H1 (cell line): ENCODE measurements around the gene BCLAF3.

Experiments used
- CEBPB ChIP-seq: IDR thresholded peaks from 2 replicates; pipeline ENCODE4 v1.6.1; 2012; ENCODE audit warnings: low read depth, low read length
- HDAC2 ChIP-seq, 2 experiments: fragments of 300-600 bp in 1 of 2; sonication (generic) in 1 of 2; IDR thresholded peaks; 2 replicates each; pipeline ENCODE4 v1.6.1; 2011 to 2012; ENCODE audit warnings: low read depth in 2 of 2, low read length in 2 of 2, mild to moderate bottlenecking in 2 of 2, moderate library complexity in 2 of 2, borderline replicate concordance in 1 of 2, inconsistent platforms in 1 of 2
- HDAC6 ChIP-seq: IDR thresholded peaks from one replicate; pipeline ENCODE4 v1.7.1; 2012; ENCODE audit warnings: low read depth, mild to moderate bottlenecking, inconsistent platforms, low read length, moderate library complexity
- MAFK ChIP-seq: IDR thresholded peaks from 2 replicates; pipeline ENCODE4 v1.6.1; 2012; ENCODE audit warnings: low read depth, mild to moderate bottlenecking, improper control_type of control experiment, low read length
- POLR2A ChIP-seq, 2 experiments: IDR thresholded peaks; 1 replicate in 1 of 2; 2 replicates in 1 of 2; pipeline ENCODE4 v1.6.1; 2011; ENCODE audit warnings: low read depth in 2 of 2, low read length in 2 of 2, mild to moderate bottlenecking in 2 of 2; ENCODE audit errors: control extremely low read depth in 1 of 2
- POLR2AphosphoS5 ChIP-seq: IDR thresholded peaks from 2 replicates; pipeline ENCODE4 v1.6.1; 2011; ENCODE audit warnings: low read depth, low read length
- RAD21 ChIP-seq, 2 experiments: IDR thresholded peaks in 1 of 2; conservative IDR thresholded peaks in 1 of 2; 2 replicates each; pipeline ENCODE4 v1.6.1; 2011; ENCODE audit warnings: low read depth in 2 of 2, low read length in 2 of 2, improper control_type of control experiment in 1 of 2, inconsistent platforms in 1 of 2, mild to moderate bottlenecking in 1 of 2, moderate library complexity in 1 of 2
- RNF2 ChIP-seq: fragments of 200-900, 300-1000 bp; sonication (generic); IDR thresholded peaks from 2 replicates; pipeline ENCODE4 v1.7.1; 2016; ENCODE audit warnings: borderline replicate concordance, low read depth, mild to moderate bottlenecking, antibody characterized with exemption, low read length; ENCODE audit not compliant: poor library complexity, severe bottlenecking; ENCODE audit errors: missing control alignments
- TF ChIP-seq, protein P1 (sequence below), 3 experiments: IDR thresholded peaks; 1 replicate in 2 of 3; 2 replicates in 1 of 3; pipeline versions ENCODE4 v1.5.1 to v1.6.1; 2011; ENCODE audit warnings: low read length in 3 of 3, mild to moderate bottlenecking in 3 of 3, inconsistent platforms in 2 of 3, low read depth in 1 of 3, moderate library complexity in 1 of 3; ENCODE audit not compliant: insufficient read depth in 1 of 3; ENCODE audit errors: control extremely low read depth in 1 of 3

DNA sequence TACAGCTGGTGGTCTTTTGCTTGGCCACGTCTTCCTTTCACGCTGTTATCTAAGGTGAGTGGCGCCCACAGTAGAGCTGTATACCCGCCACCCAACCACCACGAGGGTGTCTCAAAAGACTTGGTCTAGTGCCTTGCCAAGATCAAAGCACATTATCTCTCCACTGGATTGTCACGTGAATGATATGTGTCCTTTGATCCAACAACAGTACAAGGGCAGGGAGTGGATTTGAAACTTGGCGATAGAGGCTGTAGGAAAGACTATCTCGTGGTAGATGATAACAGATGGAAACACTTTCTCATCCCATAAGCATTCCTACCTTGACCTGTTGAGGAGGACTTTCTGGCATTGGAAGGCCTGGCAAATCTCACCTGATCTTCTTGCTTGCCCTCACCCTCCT, 37.7 kb upstream of the BCLAF3 start:
- TF ChIP-seq, protein P1, sequence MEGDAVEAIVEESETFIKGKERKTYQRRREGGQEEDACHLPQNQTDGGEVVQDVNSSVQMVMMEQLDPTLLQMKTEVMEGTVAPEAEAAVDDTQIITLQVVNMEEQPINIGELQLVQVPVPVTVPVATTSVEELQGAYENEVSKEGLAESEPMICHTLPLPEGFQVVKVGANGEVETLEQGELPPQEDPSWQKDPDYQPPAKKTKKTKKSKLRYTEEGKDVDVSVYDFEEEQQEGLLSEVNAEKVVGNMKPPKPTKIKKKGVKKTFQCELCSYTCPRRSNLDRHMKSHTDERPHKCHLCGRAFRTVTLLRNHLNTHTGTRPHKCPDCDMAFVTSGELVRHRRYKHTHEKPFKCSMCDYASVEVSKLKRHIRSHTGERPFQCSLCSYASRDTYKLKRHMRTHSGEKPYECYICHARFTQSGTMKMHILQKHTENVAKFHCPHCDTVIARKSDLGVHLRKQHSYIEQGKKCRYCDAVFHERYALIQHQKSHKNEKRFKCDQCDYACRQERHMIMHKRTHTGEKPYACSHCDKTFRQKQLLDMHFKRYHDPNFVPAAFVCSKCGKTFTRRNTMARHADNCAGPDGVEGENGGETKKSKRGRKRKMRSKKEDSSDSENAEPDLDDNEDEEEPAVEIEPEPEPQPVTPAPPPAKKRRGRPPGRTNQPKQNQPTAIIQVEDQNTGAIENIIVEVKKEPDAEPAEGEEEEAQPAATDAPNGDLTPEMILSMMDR (IDR thresholded peaks at IDR 0.05; ENCODE audit: control extremely low read depth in 1 of 3, insufficient read depth in 1 of 3, low read depth in 1 of 3, low read length in 3 of 3): no peak
- TF ChIP-seq POLR2A (IDR thresholded peaks at IDR 0.05; ENCODE audit: control extremely low read depth in 1 of 2, low read depth in 2 of 2, low read length in 2 of 2) (no peak), RNF2 (no peak), MAFK (no peak), HDAC2 (IDR thresholded peaks at IDR 0.05; ENCODE audit: borderline replicate concordance in 1 of 2, low read depth in 2 of 2, low read length in 2 of 2) (no peak), RAD21 (IDR thresholded peaks at IDR 0.05 in 1 of 2, conservative IDR thresholded peaks at IDR 0.05 in 1 of 2; ENCODE audit: low read depth in 2 of 2, low read length in 2 of 2) (no peak), POLR2AphosphoS5 (no peak), HDAC6 (no peak), CEBPB (no peak)
